MM.1S (cell line): ENCODE measurements around the gene PAX7.

Source experiments
- EZH2 ChIP-seq: fragments of 300-600 bp; sonication (generic); optimal IDR thresholded peaks from 2 replicates; pipeline ENCODE3; 2017; ENCODE audit warnings: low read depth, mild to moderate bottlenecking, antibody characterized with exemption, low read length, mixed read lengths
- EZH2phosphoT487 ChIP-seq: fragments of 300-600 bp; sonication (generic); IDR thresholded peaks from 2 replicates; pipeline ENCODE4 v1.6.1; 2018; ENCODE audit warnings: antibody characterized with exemption, low read length
- TF ChIP-seq, protein P1 (sequence below): fragments of 300-600 bp; sonication (generic); IDR thresholded peaks from 2 replicates; pipeline ENCODE4 v1.5.1; 2016; ENCODE audit warnings: antibody characterized with exemption, low read length, mixed read lengths

DNA sequence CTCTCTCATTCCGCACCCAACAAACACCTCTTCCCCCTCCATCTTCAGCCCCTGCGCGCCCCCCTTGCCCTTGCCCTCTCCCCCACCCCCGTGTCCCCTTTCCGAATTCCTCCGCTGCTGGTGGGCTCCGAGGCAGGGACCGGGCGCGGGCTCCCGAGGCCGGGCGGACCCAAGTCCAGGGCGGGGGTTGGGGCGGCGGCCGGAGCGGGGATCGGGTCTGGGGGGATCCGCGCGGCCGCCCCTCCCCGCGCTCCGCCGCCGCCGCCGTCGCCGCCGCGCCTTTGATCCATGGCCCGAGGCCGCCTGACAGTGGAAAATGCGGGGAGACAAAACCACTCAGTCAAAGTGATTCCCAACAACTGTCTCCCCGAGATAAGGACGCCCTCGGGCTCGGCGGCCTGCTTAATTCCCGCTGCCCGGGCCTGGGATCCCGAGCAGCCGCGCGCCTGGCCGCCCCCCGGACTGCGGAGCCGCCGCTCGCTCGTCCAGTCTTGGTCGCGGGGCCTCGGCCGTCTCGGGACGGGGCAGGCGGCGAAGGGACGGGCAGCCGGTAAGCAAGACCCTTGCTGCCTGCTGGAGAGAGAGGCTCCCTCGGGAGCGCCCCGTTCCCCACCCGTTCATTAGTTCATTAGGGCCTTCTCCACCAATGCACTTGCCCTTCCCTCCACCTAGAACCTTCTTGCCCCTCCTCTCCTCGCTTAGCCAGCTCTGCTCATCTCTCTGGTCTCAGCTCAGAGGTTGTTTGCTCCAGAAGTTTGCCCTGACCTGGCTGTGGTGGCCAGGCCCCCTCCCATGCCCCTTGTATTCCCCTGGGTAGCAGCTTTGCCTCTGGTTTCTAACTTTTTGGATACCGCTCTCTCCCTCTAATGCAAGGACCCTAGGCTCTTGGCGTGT is 86.4 kb downstream of the PAX7 start:
- TF ChIP-seq, protein P1, sequence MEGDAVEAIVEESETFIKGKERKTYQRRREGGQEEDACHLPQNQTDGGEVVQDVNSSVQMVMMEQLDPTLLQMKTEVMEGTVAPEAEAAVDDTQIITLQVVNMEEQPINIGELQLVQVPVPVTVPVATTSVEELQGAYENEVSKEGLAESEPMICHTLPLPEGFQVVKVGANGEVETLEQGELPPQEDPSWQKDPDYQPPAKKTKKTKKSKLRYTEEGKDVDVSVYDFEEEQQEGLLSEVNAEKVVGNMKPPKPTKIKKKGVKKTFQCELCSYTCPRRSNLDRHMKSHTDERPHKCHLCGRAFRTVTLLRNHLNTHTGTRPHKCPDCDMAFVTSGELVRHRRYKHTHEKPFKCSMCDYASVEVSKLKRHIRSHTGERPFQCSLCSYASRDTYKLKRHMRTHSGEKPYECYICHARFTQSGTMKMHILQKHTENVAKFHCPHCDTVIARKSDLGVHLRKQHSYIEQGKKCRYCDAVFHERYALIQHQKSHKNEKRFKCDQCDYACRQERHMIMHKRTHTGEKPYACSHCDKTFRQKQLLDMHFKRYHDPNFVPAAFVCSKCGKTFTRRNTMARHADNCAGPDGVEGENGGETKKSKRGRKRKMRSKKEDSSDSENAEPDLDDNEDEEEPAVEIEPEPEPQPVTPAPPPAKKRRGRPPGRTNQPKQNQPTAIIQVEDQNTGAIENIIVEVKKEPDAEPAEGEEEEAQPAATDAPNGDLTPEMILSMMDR: no peak
- TF ChIP-seq EZH2phosphoT487 (no peak), EZH2 (no peak)
